ENCODE results near the gene MOAP1.
A peak's percentile ranks its signal among the peaks of the same experiment; 100 is the strongest.
"Not testable (repeated sequence)": the region's sequence is repeated elsewhere in the genome, so short reads cannot be mapped to it uniquely, and the experiment has no call there.

Gene MOAP1

GRCh38 chr14:93142854-93143652, 41.6 kb downstream of the MOAP1 start:
- DNase-seq, result no peak

- DNase-seq, result peak; percentile 76
Observed at GRCh38 chr14:93137864-93138263, 46.8 kb downstream of the MOAP1 start.

DNA sequence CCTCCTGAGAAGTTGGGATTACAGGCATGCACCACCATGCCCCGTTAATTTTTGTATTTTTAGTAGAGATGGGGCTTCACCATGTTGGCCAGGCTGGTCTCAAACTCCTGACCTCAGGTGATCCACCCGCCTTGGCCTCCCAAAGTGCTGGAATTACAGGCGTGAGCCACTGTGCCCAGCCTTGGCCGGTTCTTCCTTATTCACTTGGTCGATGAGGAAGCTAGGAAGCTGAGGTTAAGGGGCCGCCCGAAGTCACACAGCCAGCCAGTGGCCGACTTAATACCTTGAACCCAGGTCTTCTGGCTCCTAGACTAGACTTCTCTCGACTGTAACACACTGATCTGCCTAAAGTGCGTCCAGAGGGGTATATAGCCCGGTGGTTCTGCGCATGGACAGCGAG, 48.2 kb downstream of the MOAP1 start:
- not testable (repeated sequence) for DNase-seq

DNA sequence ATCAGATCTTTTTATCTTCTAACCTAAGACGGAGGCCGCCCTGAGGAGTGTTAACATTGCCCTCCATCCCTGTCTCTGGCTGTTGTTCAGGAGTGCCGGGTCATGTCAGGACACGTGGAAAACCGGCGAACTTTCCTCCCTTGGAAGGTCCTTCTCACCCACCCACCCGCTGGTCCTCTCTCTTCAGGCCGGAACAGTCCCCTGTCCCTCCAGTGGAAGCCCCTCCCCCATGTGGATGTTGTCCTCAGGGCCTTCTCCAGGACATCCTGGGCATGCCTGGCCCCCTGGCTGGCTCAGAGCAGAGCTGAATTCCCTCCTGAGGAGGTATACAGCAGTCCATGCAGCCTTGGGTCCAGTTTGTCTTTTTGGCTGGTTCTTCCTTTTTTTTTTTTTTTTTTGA, 48.7 kb downstream of the MOAP1 start:
- no peak for DNase-seq

GRCh38 chr14:93135399-93135798, 49.3 kb downstream of the MOAP1 start:
- no peak for DNase-seq

DNA sequence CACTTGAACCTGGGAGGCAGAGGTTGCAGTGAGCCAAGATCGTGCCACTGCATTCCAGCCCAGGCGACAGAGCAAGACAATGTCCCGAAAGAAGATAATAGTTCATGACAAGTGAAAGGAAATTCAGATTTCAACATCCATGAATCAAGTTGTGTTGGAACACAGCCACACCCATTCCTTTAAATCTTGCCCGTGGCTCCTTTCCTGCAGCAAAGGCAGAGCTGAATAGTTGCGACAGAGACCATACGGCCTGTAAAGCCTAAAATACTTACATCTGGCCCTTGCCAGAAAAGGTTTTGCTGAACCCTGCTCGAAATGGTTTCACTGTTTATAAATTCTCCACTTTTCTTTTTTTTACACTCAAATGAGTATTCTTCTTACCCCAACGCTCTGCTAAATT, 51.2 kb downstream of the MOAP1 start:
- no peak for DNase-seq

DNA sequence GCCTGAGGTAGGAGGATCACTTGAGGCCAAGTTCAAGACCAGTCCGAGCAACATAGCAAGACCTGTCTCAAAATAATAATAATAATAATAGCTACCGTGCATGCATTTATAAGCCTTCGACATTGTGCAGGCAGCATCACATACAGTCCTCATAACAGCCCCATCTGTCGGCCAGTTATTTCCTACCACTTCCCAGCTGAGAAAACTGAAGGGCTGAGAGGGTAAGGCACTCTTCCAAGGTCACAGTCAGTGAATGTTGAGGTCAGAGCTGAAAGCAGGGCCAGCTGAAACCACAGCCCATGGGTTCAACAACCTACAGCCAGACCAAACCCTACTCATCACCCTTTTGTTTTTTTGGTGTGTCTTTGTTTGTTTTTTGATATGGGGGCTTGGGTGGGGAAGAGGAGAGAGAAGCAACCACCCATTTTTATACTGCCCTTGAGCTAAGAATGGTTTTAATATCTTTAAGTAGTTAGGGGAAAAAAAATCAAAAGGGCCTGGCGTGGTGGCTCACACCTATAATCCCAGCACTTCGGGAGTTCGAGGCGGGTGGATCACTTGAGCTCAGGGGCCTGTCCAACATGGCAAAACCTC, 52.1 kb downstream of the MOAP1 start:
- DNase-seq, result no peak

All from DMS79 treated with DMSO at 0.1 percent for 48 hours (cell line).